SU-DHL-6 (cell line): ENCODE results near the gene RSU1.

Experiments
- CTCF ChIP-seq: fragments of 200-600 bp; sonication (generic); IDR thresholded peaks from one replicate; pipeline ENCODE4 v1.5.1; 2017; ENCODE audit warnings: antibody characterized with exemption, mild to moderate bottlenecking, low read length, moderate library complexity; ENCODE audit not compliant: insufficient read depth, poor library complexity, severe bottlenecking
- EZH2phosphoT487 ChIP-seq: fragments of 200-600 bp; sonication (generic), shearing (Covaris generic); conservative IDR thresholded peaks from 2 replicates; pipeline ENCODE4 v1.6.1; 2018; ENCODE audit warnings: mild to moderate bottlenecking, antibody characterized with exemption, low read length, moderate library complexity, mixed read lengths

- TF ChIP-seq CTCF = no peak
- TF ChIP-seq EZH2phosphoT487 = no peak
Measured at GRCh38 chr10:16754765-16755164, 62.5 kb downstream of the RSU1 start.
